ENCODE results near the gene EWSR1. TPM values are rescaled to one million over a fixed set of nuclear protein-coding genes. Genes with fewer than 3 reads are reported as not detected.
A peak's percentile ranks its signal among the peaks of the same experiment; 100 is the strongest.

Gene EWSR1
- total RNA-seq, 3 donors from 2014 or later (not counting 1 experiment from before 2014, with no cell fraction given): 366 to 387 (median 382) TPM

DNA sequence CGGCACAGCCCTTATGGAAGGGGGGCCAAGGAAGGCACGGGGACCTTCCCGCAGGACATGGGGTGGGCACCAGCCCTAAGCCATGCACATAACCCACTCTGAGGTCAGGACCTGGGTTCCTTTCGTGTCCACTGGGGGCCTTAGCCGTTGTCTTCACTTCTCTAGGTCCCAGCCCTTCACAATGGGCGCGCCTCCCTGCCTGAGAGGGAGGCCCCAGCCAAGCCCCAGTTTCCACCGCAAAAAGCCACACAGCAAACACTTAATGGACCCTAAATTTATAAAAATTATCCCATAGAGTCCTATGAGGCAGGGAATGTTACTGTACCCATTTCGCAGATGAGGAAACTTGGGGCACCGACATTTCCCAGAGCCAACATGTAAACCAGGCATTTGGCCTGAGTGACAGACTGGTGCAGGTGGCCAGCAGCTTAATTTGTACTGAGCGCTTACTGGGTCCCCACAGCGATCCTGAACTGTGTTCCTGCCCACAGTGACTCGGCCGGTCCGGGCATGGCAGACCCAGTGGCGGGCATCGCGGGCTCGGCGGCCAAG, 39.6 kb downstream of the EWSR1 start:
- Mint-ChIP-seq H3K4me3 (peak overlapping the region; percentile 84), H3K36me3 (no peaks in the 10 kb centered on the region), H3K9me3 (no peaks in the 10 kb centered on the region), H3K4me1 (peaks cover 0 to 16% of the 10 kb centered on the region in 2 donors), H3K27ac (no peak overlapping the region), H3K27me3 (ENCODE audit: low read depth in 2 of 2) (peaks cover 7 to 33% of the 10 kb centered on the region in 2 donors)
- Histone ChIP-seq H3K4me3 (ENCODE audit: low read length) (no peak overlapping the region), H3K4me1 (ENCODE audit: control insufficient read depth, insufficient read depth, low read length) (peaks cover 32% of the 10 kb centered on the region), H3K27ac (ENCODE audit: low read length) (no peak overlapping the region), H3K9me3 (ENCODE audit: control insufficient read depth, insufficient read depth, low read length) (no peaks in the 10 kb centered on the region), H3K36me3 (ENCODE audit: control insufficient read depth, insufficient read depth, low read length) (no peaks in the 10 kb centered on the region), H3K27me3 (ENCODE audit: control insufficient read depth, insufficient read depth, low read length) (peaks cover 20% of the 10 kb centered on the region)
- DNase-seq: no peak
- 89% methylated on average over 20 of the region's 20 CpGs for WGBS (ENCODE audit: insufficient coverage)
- intact Hi-C loops (cut with micrococcal nuclease): loop anchor here (1.0 kb wide), 1 partner anchor 19 kb away; no protein-coding TSS in a partner anchor
- no peak for ATAC-seq
- TF ChIP-seq, protein P1, sequence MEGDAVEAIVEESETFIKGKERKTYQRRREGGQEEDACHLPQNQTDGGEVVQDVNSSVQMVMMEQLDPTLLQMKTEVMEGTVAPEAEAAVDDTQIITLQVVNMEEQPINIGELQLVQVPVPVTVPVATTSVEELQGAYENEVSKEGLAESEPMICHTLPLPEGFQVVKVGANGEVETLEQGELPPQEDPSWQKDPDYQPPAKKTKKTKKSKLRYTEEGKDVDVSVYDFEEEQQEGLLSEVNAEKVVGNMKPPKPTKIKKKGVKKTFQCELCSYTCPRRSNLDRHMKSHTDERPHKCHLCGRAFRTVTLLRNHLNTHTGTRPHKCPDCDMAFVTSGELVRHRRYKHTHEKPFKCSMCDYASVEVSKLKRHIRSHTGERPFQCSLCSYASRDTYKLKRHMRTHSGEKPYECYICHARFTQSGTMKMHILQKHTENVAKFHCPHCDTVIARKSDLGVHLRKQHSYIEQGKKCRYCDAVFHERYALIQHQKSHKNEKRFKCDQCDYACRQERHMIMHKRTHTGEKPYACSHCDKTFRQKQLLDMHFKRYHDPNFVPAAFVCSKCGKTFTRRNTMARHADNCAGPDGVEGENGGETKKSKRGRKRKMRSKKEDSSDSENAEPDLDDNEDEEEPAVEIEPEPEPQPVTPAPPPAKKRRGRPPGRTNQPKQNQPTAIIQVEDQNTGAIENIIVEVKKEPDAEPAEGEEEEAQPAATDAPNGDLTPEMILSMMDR (IDR thresholded peaks at IDR 0.05): no peak

DNA sequence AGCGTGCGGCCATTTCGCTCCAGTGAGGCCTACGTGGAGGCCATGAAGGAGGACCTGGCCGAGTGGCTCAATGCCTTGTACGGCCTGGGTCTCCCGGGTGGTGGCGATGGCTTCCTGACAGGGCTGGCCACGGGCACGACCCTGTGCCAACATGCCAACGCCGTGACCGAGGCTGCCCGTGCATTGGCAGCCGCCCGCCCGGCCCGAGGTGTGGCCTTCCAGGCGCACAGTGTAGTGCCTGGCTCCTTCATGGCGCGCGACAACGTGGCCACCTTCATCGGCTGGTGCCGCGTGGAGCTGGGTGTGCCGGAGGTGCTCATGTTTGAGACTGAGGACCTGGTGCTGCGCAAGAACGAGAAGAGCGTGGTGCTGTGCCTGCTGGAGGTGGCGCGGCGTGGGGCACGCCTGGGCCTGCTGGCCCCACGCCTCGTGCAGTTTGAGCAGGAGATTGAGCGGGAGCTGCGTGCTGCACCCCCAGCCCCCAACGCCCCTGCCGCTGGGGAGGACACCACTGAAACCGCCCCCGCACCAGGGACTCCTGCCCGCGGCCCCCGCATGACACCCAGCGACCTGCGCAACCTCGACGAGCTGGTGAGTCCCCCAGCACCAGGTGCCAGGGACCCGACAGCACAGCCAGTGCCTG, 40.2 kb downstream of the EWSR1 start:
- ATAC-seq (no peak), DNase-seq (no peak)
- no peak overlapping the region for H3K27ac Mint-ChIP-seq
- no peaks in the 10 kb centered on the region for H3K36me3 Mint-ChIP-seq
- Histone ChIP-seq H3K4me1 (ENCODE audit: control insufficient read depth, insufficient read depth, low read length) (peaks cover 32% of the 10 kb centered on the region), H3K36me3 (ENCODE audit: control insufficient read depth, insufficient read depth, low read length) (no peaks in the 10 kb centered on the region), H3K4me3 (ENCODE audit: low read length) (no peak overlapping the region), H3K27me3 (ENCODE audit: control insufficient read depth, insufficient read depth, low read length) (peaks cover 21% of the 10 kb centered on the region), H3K9me3 (ENCODE audit: control insufficient read depth, insufficient read depth, low read length) (no peaks in the 10 kb centered on the region), H3K27ac (ENCODE audit: low read length) (no peak overlapping the region)
- TF ChIP-seq, protein P1 (IDR thresholded peaks at IDR 0.05): no peak
- 90% methylated on average over 50 of the region's 50 CpGs for WGBS (ENCODE audit: insufficient coverage)
- peaks cover 0 to 19% of the 10 kb centered on the region in 2 donors for H3K4me1 Mint-ChIP-seq
- H3K4me3 Mint-ChIP-seq: peak overlapping the region; percentile 25
- no peaks in the 10 kb centered on the region for H3K9me3 Mint-ChIP-seq
- intact Hi-C loops (cut with micrococcal nuclease): no loop called here
- H3K27me3 Mint-ChIP-seq (ENCODE audit: low read depth in 2 of 2): peaks cover 8 to 35% of the 10 kb centered on the region in 2 donors

DNA sequence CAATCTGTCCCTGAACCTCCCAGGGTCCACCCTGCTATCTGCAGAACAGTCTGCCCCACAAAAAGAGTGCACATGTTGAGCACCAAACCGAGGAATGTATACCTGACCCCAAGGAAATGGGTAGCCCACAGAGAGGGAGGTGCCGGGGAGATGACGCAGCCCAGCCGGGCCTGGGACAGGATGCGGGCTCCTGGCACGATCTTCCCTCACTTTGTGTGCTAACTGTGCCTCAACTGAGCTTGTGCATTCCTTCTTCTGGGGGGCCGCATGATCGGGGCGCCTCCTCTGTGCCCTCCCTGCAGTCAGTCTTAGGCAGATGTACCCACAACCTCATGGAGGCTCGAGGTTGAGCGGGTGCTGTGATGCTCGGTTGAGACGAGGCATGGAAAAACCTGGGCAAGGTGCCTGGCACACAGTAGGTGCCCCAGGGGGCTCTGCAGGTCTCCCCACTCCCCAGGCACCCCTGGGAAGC, 40.8 kb downstream of the EWSR1 start:
- Mint-ChIP-seq H3K4me1 (peaks cover under 1 to 24% of the 10 kb centered on the region in 2 donors), H3K27me3 (ENCODE audit: low read depth in 2 of 2) (peaks cover 13 to 41% of the 10 kb centered on the region in 2 donors), H3K36me3 (no peaks in the 10 kb centered on the region), H3K4me3 (peak overlapping the region; percentile 25), H3K27ac (no peak overlapping the region), H3K9me3 (no peaks in the 10 kb centered on the region)
- intact Hi-C loops (cut with micrococcal nuclease): no loop called here
- TF ChIP-seq, protein P1 (IDR thresholded peaks at IDR 0.05): no peak
- WGBS (ENCODE audit: insufficient coverage): 54% methylated on average over 13 of the region's 13 CpGs
- H3K4me1 ChIP-seq (ENCODE audit: control insufficient read depth, insufficient read depth, low read length): peaks cover 35% of the 10 kb centered on the region
- H3K4me3 ChIP-seq (ENCODE audit: low read length): no peak overlapping the region
- peaks cover 25% of the 10 kb centered on the region for H3K27me3 ChIP-seq (ENCODE audit: control insufficient read depth, insufficient read depth, low read length)
- no peaks in the 10 kb centered on the region for H3K36me3 ChIP-seq (ENCODE audit: control insufficient read depth, insufficient read depth, low read length)
- peak in 1 of 3 donors; percentile 25 for ATAC-seq
- DNase-seq: peak in 1 of 2 donors; percentile 56
- H3K9me3 ChIP-seq (ENCODE audit: control insufficient read depth, insufficient read depth, low read length): no peaks in the 10 kb centered on the region
- no peak overlapping the region for H3K27ac ChIP-seq (ENCODE audit: low read length)

Measured in natural killer cell (primary cell).